Activated effector memory CD4-positive, alpha-beta T cell treated with anti-CD3 and anti-CD28 coated beads, Interleukin-2, amount 50 U/mL, for 16 hours (primary cell): ENCODE results near the gene DDHD1.

ENCODE experiments used
- DNase-seq: peaks from one replicate; pipeline ENCODE4 v3.0.0-alpha.2; 2020

Gene DDHD1

DNA sequence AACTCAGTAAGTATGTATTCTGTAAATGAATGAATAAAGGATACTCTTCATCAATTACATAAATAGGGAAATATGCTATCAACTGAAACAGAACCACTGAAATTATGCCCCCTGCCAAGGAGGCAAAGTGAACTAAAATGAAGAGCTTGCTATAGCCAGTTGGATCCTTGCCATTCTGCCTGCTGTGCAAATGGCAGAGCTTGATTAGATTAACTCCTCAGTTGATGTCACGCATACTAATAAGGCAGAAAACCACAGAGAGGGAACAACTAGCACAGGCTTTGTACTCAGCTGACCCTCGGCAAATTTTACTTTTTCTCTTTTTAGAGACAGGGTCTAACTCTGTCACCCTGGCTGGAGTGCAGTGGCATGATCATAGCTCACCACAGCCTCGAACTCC, 165.6 kb downstream of the DDHD1 start:
- no peak for DNase-seq

DNA sequence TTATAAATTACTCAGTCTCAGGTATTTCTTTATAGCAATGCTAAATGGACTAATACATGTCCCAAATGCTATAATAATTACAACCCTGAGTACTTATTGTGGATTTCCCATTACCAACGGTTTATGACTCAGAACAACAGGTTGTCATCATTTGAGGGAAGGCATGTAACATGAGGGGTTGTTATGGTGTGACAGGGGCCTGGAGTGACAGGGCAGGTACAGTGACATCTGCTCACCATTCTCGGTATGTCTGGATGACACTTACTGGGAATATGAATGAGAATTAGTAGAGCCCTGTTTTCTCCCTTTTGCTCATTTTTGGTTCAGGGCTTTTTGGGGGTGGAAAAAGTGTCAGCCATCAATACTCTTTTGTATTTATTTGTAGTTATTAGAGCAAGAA, 166.1 kb downstream of the DDHD1 start:
- no peak for DNase-seq
